Mesenteric fat pad (tissue), 1 donor: ENCODE results near the gene ICAM3. TPM values are rescaled to one million over a fixed set of nuclear protein-coding genes. Genes with fewer than 3 reads are reported as not detected.
"Not testable (repeated sequence)": the region's sequence is repeated elsewhere in the genome, so short reads cannot be mapped to it uniquely, and the experiment has no call there.

Source experiments
- DNase-seq: peaks from one replicate; pipeline ENCODE4 v3.0.0-alpha.2; 2020; ENCODE audit warnings: low spot score
- long read RNA-seq: library from polyadenylated mRNA; unstranded; transcript quantifications from one replicate; pipeline ENCODE4 v2.0.0, GENCODE V29; 2020
- total RNA-seq: library from RNA; stranded (reverse); fragmentation: NEBNext Ultra II Directional; extraction: Animal tissue kit (Norgen Biotek cat#: 25700); gene quantifications from one replicate; pipeline ENCODE4 v1.2.1, GENCODE V29; 2021
- donor health status: DM: yes; HTN: yes; CAD: no.

Gene ICAM3, protein sequence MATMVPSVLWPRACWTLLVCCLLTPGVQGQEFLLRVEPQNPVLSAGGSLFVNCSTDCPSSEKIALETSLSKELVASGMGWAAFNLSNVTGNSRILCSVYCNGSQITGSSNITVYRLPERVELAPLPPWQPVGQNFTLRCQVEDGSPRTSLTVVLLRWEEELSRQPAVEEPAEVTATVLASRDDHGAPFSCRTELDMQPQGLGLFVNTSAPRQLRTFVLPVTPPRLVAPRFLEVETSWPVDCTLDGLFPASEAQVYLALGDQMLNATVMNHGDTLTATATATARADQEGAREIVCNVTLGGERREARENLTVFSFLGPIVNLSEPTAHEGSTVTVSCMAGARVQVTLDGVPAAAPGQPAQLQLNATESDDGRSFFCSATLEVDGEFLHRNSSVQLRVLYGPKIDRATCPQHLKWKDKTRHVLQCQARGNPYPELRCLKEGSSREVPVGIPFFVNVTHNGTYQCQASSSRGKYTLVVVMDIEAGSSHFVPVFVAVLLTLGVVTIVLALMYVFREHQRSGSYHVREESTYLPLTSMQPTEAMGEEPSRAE
- total RNA-seq: 25.0 TPM
- long read RNA-seq, transcript ICAM3-201 (7 exons, 1,934 nt): major isoform, 18 of 58 reads
- long read RNA-seq, partial matches to known transcripts: 28 of 58 reads
- long read RNA-seq, other reads (novel, unspliced or antisense): 12 of 58 reads

DNA sequence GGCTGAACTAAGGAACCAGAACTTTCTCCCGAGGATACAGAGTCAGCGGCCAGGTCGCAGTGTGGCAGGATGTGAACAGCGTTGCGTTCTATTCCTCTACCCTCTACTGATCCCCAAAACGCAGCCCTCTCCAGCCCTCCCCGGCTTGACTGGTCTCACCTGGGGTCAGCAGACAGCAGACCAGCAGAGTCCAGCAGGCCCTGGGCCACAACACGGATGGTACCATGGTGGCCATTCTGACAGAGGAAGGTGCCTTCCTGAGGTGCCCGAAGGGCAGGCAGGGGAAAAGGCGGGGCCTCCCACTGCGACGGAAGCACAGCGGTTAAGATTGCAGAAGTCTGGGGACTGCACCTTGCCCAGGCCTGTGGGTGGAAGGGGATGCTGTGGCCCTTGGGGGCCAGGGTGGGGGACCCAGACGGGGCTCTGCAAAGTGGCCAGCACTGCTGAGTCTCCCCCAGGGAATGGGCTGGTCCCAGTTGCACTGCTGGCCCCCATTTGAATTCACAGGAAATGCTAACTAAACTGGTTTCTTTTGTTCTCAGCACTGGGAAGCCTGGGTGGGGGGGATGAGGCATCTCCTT lies at the start of gene ICAM3:
TSS of gene ICAM3 (minus strand) at position 245 of the 581 bp plus-strand sequence. CDS start at position 235, 10 bp downstream.
- DNase-seq: no peak

DNA sequence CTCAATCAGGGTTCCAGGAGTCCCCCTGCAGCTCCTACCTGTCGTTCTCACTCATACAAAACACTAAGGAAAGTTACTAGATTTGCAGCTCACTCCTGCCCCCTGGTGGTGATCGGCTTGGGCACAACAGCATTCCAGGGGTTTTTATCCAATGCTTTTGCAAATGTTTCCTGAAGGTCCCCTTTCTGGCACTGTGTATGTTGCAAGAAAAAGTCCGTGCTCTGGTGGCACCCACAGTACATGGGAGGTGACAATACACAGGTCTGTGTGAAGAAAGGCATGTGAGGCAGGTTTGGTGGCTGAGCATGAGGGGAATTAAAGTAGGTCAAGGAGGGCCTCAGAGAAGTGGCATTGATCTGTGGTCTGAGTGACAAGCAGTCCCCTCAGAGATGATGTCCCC lies 49.5 kb upstream of the ICAM3 start:
- no peak for DNase-seq

DNA sequence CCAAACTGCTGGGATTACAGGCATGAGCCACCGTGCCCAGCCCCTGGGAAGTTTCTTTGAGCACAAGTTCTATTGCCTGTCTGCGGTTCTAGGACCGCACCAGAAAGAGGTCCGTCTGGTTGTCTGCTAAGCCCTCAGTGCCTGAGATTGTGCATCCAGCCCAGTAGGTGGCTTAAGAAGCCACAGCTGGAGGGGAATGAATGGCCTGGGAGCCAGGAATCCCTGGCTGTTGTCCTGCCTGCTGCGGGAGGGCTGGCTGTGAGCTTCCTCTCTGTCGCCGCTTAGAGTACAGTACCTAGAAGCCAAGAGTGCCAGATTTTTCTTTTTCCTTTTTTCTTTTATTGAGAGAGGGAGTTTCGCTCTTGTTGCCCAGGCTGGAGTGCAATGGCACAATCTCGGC lies 45.2 kb upstream of the ICAM3 start:
- no peak for DNase-seq

DNA sequence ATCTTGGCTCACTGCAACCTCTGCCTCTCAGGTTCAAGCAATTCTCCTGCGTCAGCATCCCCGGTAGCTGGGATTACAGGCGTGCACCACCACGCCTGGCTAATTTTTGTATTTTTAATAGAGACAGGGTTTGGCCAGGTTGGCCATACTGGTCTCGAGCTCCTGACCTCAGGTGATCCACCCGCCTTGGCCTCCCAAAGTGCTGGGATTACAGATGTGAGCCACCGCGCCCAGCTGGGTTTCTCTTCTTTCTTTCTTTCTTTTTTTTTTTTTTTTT lies 43.7 kb upstream of the ICAM3 start:
- DNase-seq: not testable (repeated sequence)

DNA sequence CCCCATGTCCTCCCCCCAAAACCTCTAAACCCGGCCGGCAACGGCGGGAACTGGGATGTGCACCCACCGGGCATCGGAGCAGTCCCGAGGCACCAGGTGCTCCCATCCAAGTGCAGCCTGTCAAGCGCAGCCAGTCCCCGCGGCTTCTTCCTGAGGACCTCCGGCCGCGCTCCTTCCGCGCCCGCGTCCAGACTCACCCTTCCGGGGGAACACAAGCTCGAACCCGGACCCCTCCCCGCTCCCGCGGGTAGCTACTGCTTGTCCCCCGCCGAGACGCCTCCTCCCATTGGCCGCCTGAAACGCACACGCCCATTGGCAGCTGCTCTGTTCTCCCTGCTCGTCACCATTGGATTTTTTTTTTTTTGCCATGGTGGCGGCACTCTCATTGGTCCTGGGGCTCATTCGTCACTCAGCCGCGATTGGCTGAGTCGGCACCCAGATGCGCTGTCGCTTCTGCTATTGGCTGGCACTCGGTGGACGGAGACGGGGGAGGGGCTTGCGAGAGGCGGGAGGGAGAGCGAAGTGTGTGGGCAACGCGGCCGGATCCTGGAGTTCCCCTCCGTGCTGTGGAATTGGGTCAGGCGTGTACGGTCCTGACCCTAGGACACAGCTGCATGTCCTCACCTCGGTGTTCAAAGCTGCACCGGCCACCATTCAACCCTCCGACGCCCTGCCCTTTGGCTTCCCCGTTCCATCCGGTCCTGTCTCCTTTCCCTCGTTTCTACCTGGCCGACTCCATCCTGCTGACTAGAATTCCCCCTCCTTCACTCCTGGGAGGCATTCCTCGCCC lies 41.1 kb upstream of the ICAM3 start, which contains the start of gene TYK2:
TSS of gene TYK2 (minus strand) at position 260 of the 790 bp plus-strand sequence. CDS start 2,166 bp downstream, outside the sequence.
- DNase-seq: peak; percentile 98

DNA sequence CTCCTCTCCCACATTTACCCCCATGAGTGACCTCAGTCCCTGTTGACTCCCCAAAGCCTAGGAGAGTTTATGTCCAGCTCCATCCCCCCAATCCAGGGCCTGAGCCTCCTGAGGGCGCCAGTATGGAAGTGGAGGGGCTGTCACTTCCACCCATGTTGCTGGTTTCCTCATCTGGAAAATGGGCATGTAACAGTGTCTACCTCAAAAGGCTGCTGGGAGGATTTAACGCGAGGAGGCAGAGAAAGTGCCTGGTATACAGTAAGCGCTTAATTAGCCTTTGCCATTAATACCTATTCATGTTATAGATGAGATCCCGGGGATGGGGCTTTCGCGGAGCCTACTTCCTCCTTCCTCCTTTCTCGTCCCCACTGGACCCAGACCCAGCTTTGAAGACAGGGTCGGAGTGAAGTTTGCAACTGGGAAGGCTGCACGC lies 40.5 kb upstream of the ICAM3 start:
- no peak for DNase-seq

DNA sequence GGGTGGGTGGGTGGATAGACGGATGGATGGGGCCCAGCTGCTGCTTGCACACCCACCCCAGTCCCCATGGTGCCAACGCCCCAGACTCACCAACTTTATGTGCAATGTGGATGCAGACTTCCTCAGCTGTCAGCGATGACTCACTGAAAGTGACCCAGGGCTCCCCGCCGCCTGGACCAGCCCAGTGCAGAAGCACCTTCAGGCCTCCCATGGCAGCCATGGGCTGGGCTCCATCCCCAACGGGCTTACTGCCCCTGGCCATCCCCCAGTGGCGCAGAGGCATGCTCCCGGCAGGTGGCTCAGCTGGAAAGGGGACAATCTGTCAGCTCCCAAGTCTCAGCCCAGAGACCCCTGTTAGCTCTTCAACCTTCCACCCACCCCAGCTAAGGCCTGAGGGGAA lies 38.7 kb upstream of the ICAM3 start:
- no peak for DNase-seq

DNA sequence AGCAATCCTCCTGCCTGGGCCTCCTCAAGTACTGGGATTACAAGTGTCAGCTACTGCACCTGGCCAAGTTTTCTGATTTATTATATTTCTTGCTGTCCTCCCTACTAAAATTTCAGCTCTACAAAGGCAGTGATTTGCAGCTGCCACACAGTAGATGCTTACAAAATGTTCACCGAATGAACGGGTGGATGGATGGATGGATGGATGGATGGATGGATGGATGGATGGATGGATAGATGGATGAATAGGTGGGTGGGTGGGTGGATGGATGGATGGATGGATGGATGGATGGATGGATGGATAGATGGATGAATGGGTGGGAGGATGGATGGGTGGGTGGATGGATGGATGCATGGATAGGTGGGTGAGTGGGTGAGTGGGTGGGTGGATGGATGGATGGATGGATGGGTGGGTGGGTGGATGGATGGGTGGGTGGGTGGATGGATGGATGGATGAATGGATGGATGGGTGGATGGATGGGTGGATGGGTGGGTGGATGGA lies 37.8 kb upstream of the ICAM3 start:
- not testable (repeated sequence) for DNase-seq

DNA sequence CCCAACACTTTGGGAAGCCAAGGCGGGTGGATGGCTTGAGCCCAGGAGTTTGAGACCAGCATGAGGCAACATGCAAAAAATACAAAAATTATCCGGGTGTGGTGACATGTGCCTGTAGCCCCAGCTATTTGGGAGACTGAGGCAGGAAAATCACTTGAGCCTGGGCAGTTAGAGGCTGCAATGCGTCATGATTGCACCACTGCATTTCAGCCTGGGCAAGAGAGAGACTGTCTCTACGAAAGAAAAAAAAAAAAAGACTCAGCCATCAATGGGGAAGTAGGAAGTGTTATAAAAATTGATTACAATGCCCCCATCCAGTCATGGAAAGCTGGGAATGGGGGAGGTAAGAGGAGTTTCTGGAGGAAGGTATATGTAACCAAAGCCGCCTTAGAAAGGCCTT lies 35.5 kb upstream of the ICAM3 start:
- no peak for DNase-seq

DNA sequence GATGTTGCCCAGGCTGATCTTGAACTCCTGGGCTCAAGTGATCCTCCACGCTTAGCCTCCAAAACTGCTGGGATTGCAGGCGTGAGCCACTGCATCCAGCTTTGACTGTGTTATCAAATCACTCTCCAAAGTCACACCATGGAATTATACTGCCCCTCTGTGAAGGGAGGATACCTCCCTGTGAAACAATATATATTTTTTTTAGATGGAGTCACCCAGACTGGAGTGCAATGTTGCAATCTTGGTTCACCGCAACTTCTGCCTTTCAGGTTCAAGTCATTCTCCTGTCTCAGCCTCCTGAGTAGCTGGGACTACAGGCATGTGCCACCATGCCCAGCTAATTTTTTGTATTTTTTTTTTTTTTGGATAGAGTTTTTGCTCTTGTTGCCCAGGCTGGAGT lies 33.3 kb upstream of the ICAM3 start:
- no peak for DNase-seq

DNA sequence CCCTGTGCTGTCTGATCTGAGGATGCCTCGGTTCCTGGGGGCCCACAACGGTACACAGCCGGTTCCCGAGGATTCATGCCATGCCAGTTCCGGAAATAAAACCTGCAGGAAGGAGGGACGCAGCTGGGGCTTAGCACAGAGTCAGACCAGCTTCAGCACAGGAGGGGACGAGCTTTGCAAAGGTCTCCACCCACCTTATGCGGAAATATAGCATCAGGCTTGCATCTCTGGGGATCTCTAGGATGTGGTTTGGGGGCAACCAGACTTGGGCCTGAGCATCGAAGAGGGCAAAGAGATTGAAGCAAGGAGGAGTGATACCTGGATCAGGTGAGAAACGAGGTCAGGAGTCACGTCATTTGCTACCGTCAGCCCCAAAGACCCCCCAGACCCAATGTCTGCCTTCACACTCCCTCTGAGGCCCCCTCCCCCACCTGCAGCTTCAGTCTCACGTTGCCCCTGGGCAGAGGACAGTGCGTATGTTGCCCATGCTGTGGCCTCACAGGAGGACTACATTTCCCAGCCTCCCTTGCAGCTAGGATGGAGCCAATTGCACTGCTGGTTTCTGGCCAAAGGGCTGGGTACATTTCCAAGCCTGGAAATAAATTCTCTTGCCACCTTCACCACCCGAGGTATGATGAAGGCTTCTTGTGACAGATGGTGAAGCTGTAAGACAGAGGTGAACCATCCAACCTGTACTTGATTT lies 28.8 kb upstream of the ICAM3 start:
- no peak for DNase-seq

DNA sequence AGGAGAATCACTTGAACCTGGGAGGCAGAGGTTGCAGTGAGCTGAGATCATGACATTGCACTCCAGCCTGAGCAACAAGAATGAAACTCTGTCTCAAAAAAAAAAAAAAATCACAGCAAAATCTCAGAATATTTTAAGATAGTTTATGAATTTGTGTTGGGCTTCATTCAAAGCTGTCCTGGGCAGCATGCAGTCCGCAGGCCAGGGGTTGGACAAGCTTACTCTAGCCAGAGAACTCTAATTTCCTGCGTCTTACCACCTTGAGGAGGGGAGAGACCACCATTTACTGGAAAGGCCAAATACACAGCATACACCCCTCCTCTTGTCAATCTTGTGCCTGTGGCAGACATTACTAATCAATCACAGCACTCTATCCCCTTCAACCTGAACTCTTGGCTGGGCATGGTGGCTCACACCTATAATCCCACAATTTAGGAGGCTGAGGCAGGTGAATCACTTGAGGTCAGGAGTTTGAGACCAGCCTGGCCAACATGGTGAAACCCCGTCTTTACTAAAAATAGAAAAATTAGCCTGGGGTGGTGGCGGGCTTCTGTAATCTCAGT lies 27.6 kb upstream of the ICAM3 start:
- not testable (repeated sequence) for DNase-seq

DNA sequence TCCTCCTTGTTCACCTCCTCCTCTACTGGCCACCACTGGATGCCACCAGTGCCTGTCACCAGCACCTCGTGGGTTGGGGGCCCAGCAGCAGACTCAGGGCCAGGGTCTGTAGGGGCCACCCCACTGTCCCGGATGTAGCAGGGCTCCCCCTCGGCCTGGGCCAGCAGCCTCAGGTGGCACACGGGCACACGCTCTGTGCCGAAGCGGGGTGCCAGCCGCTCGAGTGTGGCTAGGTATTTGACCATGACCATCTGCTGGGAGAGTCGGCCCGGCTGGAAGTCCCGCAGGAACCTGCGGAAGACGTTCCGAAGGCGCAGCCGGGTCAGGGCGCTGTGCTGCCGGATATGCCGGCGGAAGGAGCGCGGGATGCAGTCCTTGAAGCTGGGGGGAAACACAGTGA lies 26.1 kb upstream of the ICAM3 start:
- no peak for DNase-seq

DNA sequence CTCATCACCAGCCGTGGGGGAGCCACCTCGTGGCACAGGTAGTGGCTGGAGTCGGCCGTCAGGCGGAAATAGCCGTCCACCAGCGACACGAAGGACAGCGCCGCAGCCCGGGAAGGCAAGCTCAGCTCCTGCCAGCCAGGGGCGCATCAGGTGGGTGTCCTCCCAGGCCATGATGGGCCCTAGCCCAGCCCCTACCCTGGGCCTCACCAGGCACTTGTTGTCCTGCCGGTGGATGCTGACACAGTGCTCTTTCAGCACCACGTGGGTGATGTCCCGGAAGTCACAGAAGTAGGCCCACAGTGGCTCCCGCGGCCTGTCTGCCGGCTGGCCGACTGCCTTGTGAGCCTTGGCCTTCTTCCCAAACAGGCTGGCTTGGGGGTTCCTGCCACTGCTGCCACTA lies 25.2 kb upstream of the ICAM3 start:
- DNase-seq: no peak

DNA sequence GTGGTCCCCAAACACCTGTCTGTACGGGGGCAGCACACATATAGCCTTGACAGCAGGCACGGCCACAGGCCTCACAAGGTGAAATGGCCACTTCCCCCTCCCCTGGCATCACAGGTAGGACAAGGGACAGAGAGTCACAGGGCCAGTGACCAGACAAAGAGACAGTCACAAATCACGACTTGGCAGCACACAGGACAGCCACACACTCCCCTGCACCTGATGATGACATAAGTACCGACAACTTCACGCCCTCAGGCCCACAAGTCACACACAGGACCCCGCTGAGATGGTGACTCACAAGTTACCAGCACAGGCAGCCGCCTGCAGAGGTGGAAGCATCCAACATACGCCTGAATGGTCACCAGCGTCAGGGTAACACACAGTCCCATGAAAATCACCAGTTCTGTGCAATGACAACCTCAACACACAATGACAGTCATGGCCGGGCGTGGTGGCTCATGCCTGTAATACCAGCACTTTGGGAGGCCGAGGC lies 24.4 kb upstream of the ICAM3 start:
- DNase-seq: no peak

DNA sequence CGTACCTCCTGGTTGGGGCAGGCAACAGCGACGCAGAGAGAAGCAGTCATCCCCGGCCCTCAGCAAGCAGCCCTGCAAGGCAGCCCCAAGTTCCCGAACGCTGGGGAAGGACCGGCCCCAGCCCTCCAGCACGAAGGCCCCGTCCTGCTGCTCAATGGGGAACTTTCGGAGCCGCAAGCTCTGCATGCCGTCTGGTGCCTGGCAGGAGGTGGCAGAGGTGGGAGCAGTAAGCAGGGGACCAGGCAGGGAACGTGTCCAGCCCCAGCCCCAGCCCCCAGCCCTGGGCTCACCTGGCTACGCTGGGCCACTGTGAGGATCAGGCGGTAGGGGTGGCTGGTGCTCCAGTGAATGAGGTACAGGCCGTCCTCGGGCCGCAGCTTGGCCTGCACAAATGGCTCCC lies 22.8 kb upstream of the ICAM3 start:
- no peak for DNase-seq

DNA sequence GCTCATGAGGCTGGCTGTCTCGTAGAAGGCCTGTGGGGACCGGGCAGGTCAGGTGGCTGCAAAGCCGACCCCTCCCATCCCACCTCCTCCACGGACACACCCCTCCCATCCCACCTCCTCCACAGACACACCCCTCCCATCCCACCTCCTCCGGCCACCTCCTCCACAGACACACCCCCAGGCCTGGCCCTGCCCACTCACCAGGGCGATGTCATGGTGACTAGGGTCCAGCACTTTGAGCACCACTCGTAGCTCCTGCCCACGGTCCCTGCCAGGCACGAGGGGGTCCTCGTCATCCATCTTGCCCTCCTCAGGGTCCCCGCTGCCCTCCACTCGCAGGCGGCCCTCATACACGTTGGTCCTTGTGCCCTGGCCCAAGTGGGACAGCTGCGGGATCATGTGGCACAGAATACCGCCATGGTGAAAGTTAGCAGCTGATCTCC lies 22.2 kb upstream of the ICAM3 start:
- no peak for DNase-seq

DNA sequence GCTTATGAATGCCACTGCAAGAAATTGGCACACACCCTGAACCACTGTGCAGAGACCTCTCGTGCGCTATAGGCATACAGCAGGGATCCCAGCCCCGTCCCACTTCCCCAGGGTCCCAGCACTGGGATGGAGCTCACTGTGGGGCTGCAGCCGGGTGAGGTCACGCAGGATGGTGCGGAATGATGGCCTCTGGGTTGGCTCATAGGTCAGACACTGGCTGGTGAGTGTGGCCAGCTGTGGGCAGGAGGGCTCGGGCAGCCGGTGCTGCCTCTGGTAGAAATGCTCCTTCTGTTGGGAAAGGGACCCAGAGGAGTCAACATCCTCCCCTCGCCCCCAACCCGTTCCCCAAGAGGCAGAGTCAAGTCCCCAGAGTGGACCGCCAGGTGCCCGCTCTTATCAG lies 17.0 kb upstream of the ICAM3 start:
- DNase-seq: no peak

DNA sequence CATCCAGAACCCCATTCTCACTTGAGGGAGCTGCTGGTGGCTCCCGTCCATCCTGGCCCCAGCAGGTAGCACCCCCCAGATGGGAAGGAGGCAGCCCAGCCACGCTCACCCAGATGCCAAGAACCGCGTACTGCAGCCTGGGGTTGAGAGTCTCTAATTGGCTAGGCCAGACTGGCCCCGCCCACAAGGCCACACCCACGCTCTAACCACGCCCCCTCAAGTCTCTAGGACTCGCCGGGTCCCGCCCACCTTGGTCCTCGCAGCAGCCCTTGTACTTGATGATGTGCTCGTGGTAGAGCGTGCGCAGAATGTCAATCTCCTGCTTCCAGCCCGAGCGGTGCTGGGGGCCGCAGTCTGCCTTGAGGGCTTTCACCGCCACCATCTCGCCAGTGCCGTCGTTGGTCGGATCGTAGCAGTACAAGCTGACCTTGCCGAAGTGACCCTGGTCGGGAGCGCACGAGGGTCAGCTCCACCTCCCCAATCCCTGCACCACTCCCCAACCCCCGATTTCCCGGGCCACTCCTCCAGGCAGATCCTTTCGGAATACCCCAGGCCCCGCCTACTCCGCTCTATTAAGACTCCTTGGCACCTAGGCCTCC lies 14.5 kb upstream of the ICAM3 start:
- DNase-seq: no peak
